Measurements from ENCODE around the gene TLR4.

DNA sequence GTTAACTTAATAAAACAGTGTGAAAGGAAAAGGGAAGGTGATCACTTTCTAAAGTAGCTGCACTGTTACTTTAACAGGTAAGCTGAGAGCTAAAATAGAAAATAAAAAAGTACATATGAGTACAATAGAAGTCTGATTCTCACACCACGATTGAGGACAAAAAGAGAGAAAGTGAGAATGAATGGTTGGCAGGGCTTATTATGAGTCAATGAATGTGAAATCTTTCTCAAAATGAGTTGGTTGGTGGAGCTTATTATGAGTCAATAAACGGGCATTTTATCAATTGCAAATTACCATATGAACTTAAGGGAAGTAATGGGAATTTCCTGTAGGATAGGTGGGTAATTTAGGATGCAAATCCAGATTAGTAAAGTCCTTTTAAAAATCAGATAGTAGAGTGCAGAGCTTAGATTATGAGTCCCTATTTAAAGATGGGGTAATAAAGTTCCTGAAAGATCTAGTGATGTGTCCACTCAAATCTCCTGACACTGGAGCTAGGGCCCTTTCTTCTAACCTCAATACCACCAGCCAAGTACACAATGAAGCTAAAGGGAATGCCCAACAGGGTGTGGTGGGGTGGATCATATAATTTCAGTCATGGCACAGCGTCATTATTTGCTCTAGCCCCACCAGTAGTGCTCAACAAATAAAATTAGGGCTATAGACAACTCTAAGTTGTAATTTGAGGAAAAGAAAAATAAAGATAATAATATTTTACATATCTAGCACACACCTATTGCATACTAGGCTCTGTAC, 21.1 kb upstream of the TLR4 start:
- TF ChIP-seq, protein P1, sequence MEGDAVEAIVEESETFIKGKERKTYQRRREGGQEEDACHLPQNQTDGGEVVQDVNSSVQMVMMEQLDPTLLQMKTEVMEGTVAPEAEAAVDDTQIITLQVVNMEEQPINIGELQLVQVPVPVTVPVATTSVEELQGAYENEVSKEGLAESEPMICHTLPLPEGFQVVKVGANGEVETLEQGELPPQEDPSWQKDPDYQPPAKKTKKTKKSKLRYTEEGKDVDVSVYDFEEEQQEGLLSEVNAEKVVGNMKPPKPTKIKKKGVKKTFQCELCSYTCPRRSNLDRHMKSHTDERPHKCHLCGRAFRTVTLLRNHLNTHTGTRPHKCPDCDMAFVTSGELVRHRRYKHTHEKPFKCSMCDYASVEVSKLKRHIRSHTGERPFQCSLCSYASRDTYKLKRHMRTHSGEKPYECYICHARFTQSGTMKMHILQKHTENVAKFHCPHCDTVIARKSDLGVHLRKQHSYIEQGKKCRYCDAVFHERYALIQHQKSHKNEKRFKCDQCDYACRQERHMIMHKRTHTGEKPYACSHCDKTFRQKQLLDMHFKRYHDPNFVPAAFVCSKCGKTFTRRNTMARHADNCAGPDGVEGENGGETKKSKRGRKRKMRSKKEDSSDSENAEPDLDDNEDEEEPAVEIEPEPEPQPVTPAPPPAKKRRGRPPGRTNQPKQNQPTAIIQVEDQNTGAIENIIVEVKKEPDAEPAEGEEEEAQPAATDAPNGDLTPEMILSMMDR (IDR thresholded peaks at IDR 0.05): no peak
- TF ChIP-seq POLR2A (IDR thresholded peaks at IDR 0.05) (no peak), POLR2AphosphoS5 (IDR thresholded peaks at IDR 0.05) (no peak), EP300 (IDR thresholded peaks at IDR 0.05) (no peak)
